ENCODE results near the gene TMEM126A.
"Not testable (repeated sequence)": the region's sequence is repeated elsewhere in the genome, so short reads cannot be mapped to it uniquely, and the experiment has no call there.

TMEM126A gene

DNA sequence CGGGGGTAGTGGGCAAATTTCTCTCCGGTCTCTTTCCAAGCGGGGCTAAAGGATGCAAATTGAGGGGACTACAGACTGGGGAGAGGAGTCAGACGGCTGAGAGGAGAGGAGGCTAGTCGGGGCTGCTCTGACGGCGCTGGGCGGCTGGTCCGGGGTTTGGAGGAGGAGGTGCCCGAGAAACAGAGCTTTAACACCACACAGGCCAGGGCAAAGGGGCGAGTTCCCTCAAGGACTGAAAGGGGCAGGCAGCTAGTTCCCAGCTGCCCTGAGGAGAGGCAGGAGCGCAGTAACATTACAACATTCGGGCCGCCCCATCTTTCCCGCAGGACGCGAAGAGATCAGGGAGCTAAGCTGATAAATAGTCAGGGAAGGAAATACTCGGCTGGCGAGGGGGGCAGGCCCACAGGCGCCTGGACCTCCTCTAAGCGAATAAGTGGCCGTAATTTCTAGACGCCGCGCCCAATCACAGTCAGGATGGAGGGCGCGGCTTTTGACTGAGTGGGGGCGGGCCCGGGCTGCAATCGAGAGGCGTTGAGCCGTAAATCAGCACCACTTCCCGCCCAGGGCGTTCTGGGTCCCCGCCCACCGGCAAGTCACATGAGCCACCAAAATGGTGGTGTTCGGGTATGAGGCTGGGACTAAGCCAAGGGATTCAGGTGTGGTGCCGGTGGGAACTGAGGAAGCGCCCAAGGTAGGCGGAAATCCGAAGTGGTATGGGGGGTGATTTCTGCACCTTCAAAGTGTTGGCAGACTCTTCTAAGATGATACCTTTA, 19.6 kb upstream of the TMEM126A start, which contains the start of gene TMEM126B:
TSS of gene TMEM126B (plus strand) at position 596 of the 773 bp plus-strand sequence. CDS start at position 611, 15 bp downstream.
- Histone ChIP-seq H3K36me3 (ENCODE audit: control insufficient read depth, insufficient read depth, low read length) (no peaks in the 10 kb centered on the region), H3K4me3 (ENCODE audit: low read depth, low read length) (peak within 1 kb of the TSS; percentile 72), H3K27me3 (ENCODE audit: control insufficient read depth, insufficient read depth, low read length) (no peaks in the 10 kb centered on the region), H3K9me3 (ENCODE audit: control insufficient read depth, insufficient read depth, low read length) (no peaks in the 10 kb centered on the region), H3K9ac (ENCODE audit: low read depth, low read length) (peak within 1 kb of the TSS; percentile 80), H3K4me1 (ENCODE audit: control insufficient read depth, insufficient read depth, low read length) (peaks cover 4% of the 10 kb centered on the region)

DNA sequence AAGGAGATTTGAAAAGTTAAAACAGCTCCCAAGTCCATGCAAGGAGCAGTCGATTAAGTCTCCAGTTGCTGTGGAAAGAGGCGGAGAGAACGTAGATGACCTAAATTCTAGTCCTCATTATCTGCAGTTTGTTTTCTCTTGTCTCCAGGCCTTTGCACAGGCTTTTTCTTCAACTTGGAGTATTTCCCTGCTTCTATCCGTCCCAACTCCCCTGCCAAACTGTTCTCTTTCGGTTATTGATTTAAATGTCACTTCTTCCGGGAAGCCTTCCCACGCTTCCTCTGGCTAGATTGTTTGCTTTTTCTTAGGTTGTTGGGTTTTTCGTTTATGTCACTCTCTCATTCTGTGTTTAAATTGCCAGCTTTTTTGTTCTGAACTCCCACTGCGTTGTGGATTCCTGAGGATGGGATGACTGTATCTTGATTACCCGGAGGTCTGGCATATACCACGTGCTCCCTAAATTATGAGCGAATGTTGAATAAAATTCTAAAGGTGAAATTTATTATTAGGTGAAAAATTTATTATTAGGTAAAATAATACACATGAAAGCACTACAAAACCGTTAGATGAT, 18.9 kb upstream of the TMEM126A start:
- no peaks in the 10 kb centered on the region for H3K9me3 ChIP-seq (ENCODE audit: control insufficient read depth, insufficient read depth, low read length)
- no peaks in the 10 kb centered on the region for H3K36me3 ChIP-seq (ENCODE audit: control insufficient read depth, insufficient read depth, low read length)
- H3K4me3 ChIP-seq (ENCODE audit: low read depth, low read length): peak overlapping the region; percentile 72
- peaks cover 4% of the 10 kb centered on the region for H3K4me1 ChIP-seq (ENCODE audit: control insufficient read depth, insufficient read depth, low read length)
- no peaks in the 10 kb centered on the region for H3K27me3 ChIP-seq (ENCODE audit: control insufficient read depth, insufficient read depth, low read length)
- H3K9ac ChIP-seq (ENCODE audit: low read depth, low read length): peak overlapping the region; percentile 80

DNA sequence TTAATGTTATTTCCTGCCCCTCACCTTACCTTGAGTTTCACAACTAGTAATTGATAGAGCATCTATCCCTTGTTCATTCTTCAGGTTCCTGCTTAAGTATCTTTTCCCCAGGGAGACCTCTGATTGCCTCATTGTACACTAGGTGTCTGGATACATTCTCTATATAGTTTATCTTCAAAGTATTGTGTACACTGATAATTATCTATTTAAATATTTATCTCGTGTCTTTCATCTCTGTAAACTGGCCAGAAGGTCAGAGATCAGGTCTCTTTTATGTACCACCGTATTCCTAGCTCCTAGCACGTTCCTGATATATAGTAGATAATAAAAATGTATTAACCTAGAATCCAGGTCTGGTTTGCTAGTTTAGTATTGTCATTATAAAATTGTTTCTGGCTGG, 13.0 kb upstream of the TMEM126A start:
- Histone ChIP-seq H3K27me3 (ENCODE audit: control insufficient read depth, insufficient read depth, low read length) (no peaks in the 10 kb centered on the region), H3K4me1 (ENCODE audit: control insufficient read depth, insufficient read depth, low read length) (peaks cover 2% of the 10 kb centered on the region), H3K9ac (ENCODE audit: low read depth, low read length) (no peak overlapping the region), H3K4me3 (ENCODE audit: low read depth, low read length) (no peak overlapping the region), H3K36me3 (ENCODE audit: control insufficient read depth, insufficient read depth, low read length) (peaks cover 5% of the 10 kb centered on the region), H3K9me3 (ENCODE audit: control insufficient read depth, insufficient read depth, low read length) (no peaks in the 10 kb centered on the region)

DNA sequence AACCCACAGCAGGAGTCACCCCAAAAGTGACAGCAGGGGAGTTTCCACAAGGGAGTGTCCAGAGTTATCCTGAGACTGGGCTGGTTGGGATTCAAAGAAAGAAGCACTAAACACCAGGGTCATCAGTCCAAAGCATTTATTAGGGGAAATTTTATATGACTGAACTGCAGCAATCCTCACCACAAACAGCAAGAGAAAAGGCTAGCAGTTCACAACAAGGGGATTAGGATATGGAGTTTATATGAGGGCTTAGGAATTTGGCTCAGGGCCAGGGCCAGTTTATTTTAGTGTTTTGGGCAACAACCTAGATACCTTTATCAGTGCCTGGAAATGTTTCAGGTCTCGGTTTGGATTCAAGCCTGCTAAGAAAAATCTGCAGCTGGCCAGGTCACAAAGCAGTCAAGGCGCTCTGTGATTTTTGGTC, 4.6 kb upstream of the TMEM126A start:
- Histone ChIP-seq H3K9me3 (ENCODE audit: control insufficient read depth, insufficient read depth, low read length) (no peaks in the 10 kb centered on the region), H3K36me3 (ENCODE audit: control insufficient read depth, insufficient read depth, low read length) (no peaks in the 10 kb centered on the region), H3K4me1 (ENCODE audit: control insufficient read depth, insufficient read depth, low read length) (no peaks in the 10 kb centered on the region), H3K27me3 (ENCODE audit: control insufficient read depth, insufficient read depth, low read length) (no peaks in the 10 kb centered on the region), H3K9ac (ENCODE audit: low read depth, low read length) (no peak overlapping the region), H3K4me3 (ENCODE audit: low read depth, low read length) (no peak overlapping the region)

GRCh38 chr11:85647078-85647477, 689 bp upstream of the TMEM126A start:
- peak overlapping the region; percentile 68 for H3K4me3 ChIP-seq (ENCODE audit: low read depth, low read length)
- H3K4me1 ChIP-seq (ENCODE audit: control insufficient read depth, insufficient read depth, low read length): no peaks in the 10 kb centered on the region
- H3K9me3 ChIP-seq (ENCODE audit: control insufficient read depth, insufficient read depth, low read length): no peaks in the 10 kb centered on the region
- peak overlapping the region; percentile 76 for H3K9ac ChIP-seq (ENCODE audit: low read depth, low read length)
- no peaks in the 10 kb centered on the region for H3K36me3 ChIP-seq (ENCODE audit: control insufficient read depth, insufficient read depth, low read length)
- H3K27me3 ChIP-seq (ENCODE audit: control insufficient read depth, insufficient read depth, low read length): no peaks in the 10 kb centered on the region

GRCh38 chr11:85651118-85651517, 3.4 kb downstream of the TMEM126A start:
- H3K27me3 ChIP-seq (ENCODE audit: control insufficient read depth, insufficient read depth, low read length): no peaks in the 10 kb centered on the region
- H3K4me1 ChIP-seq (ENCODE audit: control insufficient read depth, insufficient read depth, low read length): no peaks in the 10 kb centered on the region
- H3K4me3 ChIP-seq (ENCODE audit: low read depth, low read length): no peak overlapping the region
- H3K9ac ChIP-seq (ENCODE audit: low read depth, low read length): no peak overlapping the region
- H3K9me3 ChIP-seq (ENCODE audit: control insufficient read depth, insufficient read depth, low read length): no peaks in the 10 kb centered on the region
- peaks cover 4% of the 10 kb centered on the region for H3K36me3 ChIP-seq (ENCODE audit: control insufficient read depth, insufficient read depth, low read length)

DNA sequence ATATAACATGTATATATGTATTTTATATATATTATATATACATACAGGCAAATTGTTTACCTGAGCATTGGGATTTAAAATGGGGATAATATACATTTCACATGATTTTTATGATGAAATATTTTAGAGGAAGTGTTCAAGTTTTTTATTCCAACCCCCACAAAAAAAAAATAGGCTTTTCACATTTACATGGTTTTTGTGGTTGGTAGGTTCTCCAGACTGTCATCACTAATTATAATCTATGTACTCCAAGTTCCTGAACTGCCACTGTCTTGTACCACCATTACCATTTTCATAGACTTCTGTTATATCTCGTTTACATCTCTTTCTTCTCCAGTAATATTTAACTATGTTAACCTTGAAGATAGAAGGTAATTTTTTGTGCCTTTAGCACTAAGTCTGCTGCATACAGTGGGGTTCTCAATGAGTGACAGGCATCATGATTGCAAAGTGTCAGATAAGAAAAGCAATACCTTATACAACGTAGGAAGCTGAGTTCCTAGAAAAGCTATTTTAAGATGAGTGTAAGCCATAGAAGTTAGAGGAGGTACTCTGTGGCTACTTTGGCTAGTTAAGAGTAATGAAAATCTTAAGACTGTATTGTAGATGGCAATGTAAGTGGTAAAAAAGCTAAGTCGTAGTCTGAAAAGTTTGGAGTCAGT, 5.2 kb downstream of the TMEM126A start:
- Histone ChIP-seq H3K9ac (ENCODE audit: low read depth, low read length) (no peak overlapping the region), H3K36me3 (ENCODE audit: control insufficient read depth, insufficient read depth, low read length) (peaks cover 5% of the 10 kb centered on the region), H3K27me3 (ENCODE audit: control insufficient read depth, insufficient read depth, low read length) (no peaks in the 10 kb centered on the region), H3K4me1 (ENCODE audit: control insufficient read depth, insufficient read depth, low read length) (no peaks in the 10 kb centered on the region), H3K9me3 (ENCODE audit: control insufficient read depth, insufficient read depth, low read length) (no peaks in the 10 kb centered on the region), H3K4me3 (ENCODE audit: low read depth, low read length) (no peak overlapping the region)

- H3K9me3 ChIP-seq (ENCODE audit: control insufficient read depth, insufficient read depth, low read length); H3K4me3 ChIP-seq (ENCODE audit: low read depth, low read length); H3K36me3 ChIP-seq (ENCODE audit: control insufficient read depth, insufficient read depth, low read length); H3K9ac ChIP-seq (ENCODE audit: low read depth, low read length); H3K27me3 ChIP-seq (ENCODE audit: control insufficient read depth, insufficient read depth, low read length); H3K4me1 ChIP-seq (ENCODE audit: control insufficient read depth, insufficient read depth, low read length): not testable (repeated sequence)
These were observed 6.6 kb downstream of the TMEM126A start for GRCh38 chr11:85654343-85654742.

- Histone ChIP-seq H3K36me3 (ENCODE audit: control insufficient read depth, insufficient read depth, low read length) (peaks cover 5% of the 10 kb centered on the region), H3K27me3 (ENCODE audit: control insufficient read depth, insufficient read depth, low read length) (no peaks in the 10 kb centered on the region), H3K9me3 (ENCODE audit: control insufficient read depth, insufficient read depth, low read length) (no peaks in the 10 kb centered on the region), H3K4me1 (ENCODE audit: control insufficient read depth, insufficient read depth, low read length) (no peaks in the 10 kb centered on the region), H3K4me3 (ENCODE audit: low read depth, low read length) (no peak overlapping the region), H3K9ac (ENCODE audit: low read depth, low read length) (no peak overlapping the region)
These were observed 9.0 kb downstream of the TMEM126A start for GRCh38 chr11:85656777-85657176.

DNA sequence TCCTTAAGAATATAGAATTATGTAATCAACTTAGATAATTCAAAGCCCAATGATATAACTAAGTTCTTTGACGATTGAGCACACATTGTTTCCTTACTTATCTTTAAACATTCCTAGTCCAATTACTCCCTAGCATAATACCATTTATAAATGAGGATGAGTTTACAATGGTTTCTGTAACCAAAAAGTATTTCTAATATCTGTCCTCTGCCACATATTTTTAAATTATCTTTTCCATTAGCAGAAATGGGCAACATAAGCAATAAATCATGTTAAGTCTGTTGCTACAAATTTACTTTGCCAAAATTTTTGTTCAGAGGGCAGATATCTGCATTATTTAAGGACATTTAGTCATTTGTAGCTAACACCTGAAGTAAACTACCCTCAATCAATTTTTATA, 10.4 kb downstream of the TMEM126A start:
- no peak overlapping the region for H3K4me3 ChIP-seq (ENCODE audit: low read depth, low read length)
- H3K27me3 ChIP-seq (ENCODE audit: control insufficient read depth, insufficient read depth, low read length): no peaks in the 10 kb centered on the region
- H3K4me1 ChIP-seq (ENCODE audit: control insufficient read depth, insufficient read depth, low read length): no peaks in the 10 kb centered on the region
- H3K36me3 ChIP-seq (ENCODE audit: control insufficient read depth, insufficient read depth, low read length): peaks cover 5% of the 10 kb centered on the region
- no peaks in the 10 kb centered on the region for H3K9me3 ChIP-seq (ENCODE audit: control insufficient read depth, insufficient read depth, low read length)
- no peak overlapping the region for H3K9ac ChIP-seq (ENCODE audit: low read depth, low read length)

DNA sequence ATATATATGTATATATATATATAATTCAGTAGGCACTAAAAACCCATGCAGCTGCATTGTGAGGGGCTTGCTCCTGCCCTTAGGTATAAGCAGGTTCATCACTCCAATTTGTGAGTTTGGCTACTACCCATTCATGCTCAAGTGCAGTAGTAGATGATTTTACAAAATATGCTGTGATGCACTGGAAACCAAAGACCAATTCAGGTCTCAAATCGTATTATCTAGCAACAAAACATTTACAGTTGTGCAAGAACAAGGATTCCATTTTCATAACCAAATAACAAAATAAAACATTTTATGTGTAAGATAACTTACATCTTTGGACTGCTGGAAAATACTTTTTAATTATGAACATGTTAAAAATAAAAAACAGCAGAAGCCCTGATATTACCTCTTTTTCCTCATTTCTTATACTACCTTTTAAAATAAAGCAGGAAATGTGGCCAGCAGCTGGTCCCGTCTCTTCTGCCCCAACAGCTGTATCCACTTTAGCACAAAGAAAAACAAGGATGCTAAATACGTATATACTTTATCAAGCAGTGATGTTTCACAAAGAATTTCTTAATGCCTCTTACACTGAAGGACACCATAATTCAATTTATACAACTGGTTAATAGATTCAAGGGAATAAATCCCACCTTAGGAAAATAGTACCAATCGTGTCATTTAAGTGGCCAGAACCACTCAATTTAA, 14.4 kb downstream of the TMEM126A start:
- H3K4me1 ChIP-seq (ENCODE audit: control insufficient read depth, insufficient read depth, low read length): peaks cover 2% of the 10 kb centered on the region
- no peaks in the 10 kb centered on the region for H3K36me3 ChIP-seq (ENCODE audit: control insufficient read depth, insufficient read depth, low read length)
- no peaks in the 10 kb centered on the region for H3K27me3 ChIP-seq (ENCODE audit: control insufficient read depth, insufficient read depth, low read length)

More for the DNA sequence above, 14.4 kb downstream of the TMEM126A start:
- no peaks in the 10 kb centered on the region for H3K9me3 ChIP-seq (ENCODE audit: control insufficient read depth, insufficient read depth, low read length)
- H3K9ac ChIP-seq (ENCODE audit: low read depth, low read length): no peak overlapping the region
- H3K4me3 ChIP-seq (ENCODE audit: low read depth, low read length): peak overlapping the region; percentile 95
